Endodermal cell (in vitro differentiated cells): ENCODE measurements around the gene DCDC2. TPM values are rescaled to one million over a fixed set of nuclear protein-coding genes. Genes with fewer than 3 reads are reported as not detected.

ENCODE experiments used
- DNase-seq: peaks from one replicate; pipeline ENCODE4 v3.0.0-alpha.2; 2017
- H3K27ac ChIP-seq: 2 replicates; pipeline ENCODE4 v1.5.1; 2013; ENCODE audit warnings: mild to moderate bottlenecking, low read depth, low read length, moderate library complexity
- H3K27me3 ChIP-seq: 2 replicates; pipeline ENCODE4 v1.6.1; 2013; ENCODE audit warnings: mild to moderate bottlenecking, low read length, moderate library complexity; ENCODE audit not compliant: insufficient read depth, control insufficient read depth, poor library complexity, severe bottlenecking
- H3K36me3 ChIP-seq: 2 replicates; pipeline ENCODE4 v1.7.0; 2013; ENCODE audit warnings: mild to moderate bottlenecking, low read length, moderate library complexity; ENCODE audit not compliant: control insufficient read depth, insufficient read depth
- H3K4me1 ChIP-seq: one replicate; pipeline ENCODE4 v1.7.0; 2013; ENCODE audit warnings: low read length; ENCODE audit not compliant: control insufficient read depth, insufficient read depth
- H3K4me3 ChIP-seq: 2 replicates; pipeline ENCODE4 v1.5.1; 2013; ENCODE audit warnings: mild to moderate bottlenecking, low read length, moderate library complexity
- H3K9ac ChIP-seq: 2 replicates; pipeline ENCODE4 v1.6.1; 2013; ENCODE audit warnings: mild to moderate bottlenecking, low read length, moderate library complexity; ENCODE audit not compliant: poor library complexity, severe bottlenecking; ENCODE audit errors: extremely low read depth
- H3K9me3 ChIP-seq: 2 replicates; pipeline ENCODE4 v1.6.1; 2013; ENCODE audit warnings: mild to moderate bottlenecking, low read length, moderate library complexity; ENCODE audit not compliant: control insufficient read depth
- H3K27ac Mint-ChIP-seq: 2 replicates; pipeline ENCODE4 v1.8.0; 2020; ENCODE audit warnings: mixed read lengths
- H3K27me3 Mint-ChIP-seq: 2 replicates; pipeline ENCODE4 v1.8.0; 2021; ENCODE audit warnings: mild to moderate bottlenecking, mixed read lengths; ENCODE audit not compliant: insufficient read depth
- H3K36me3 Mint-ChIP-seq: 2 replicates; pipeline ENCODE4 v1.8.0; 2020; ENCODE audit warnings: low read depth, mixed read lengths
- H3K4me1 Mint-ChIP-seq: 2 replicates; pipeline ENCODE4 v1.8.0; 2020; ENCODE audit warnings: mixed read lengths
- H3K4me3 Mint-ChIP-seq: 2 replicates; pipeline ENCODE4 v1.8.0; 2020; ENCODE audit warnings: mild to moderate bottlenecking, moderate library complexity, mixed read lengths
- H3K9me3 Mint-ChIP-seq: 2 replicates; pipeline ENCODE4 v1.8.0; 2020; ENCODE audit warnings: mild to moderate bottlenecking, mixed read lengths
- CTCF ChIP-seq: fragments of 200-600 bp; sonication (generic); conservative IDR thresholded peaks from 2 replicates; pipeline ENCODE4 v1.5.0; 2021; ENCODE audit warnings: antibody characterized with exemption, mild to moderate bottlenecking
- WGBS, 2 experiments: methylation state at CpG; one replicate each; pipeline versions ENCODE4 v1.1.5 to v1.1.7; 2013; ENCODE audit warnings: missing lambda C conversion rate in 2 of 2, mixed read lengths in 1 of 2; ENCODE audit not compliant: insufficient coverage in 1 of 2, insufficient read length in 1 of 2; 5-methylcytosine and 5-hydroxymethylcytosine counted together
- total RNA-seq, 2 donors: library from RNA; stranded (reverse); fragmentation: NEBNext Ultra II Directional in 1 of 2; extraction: Animal tissue kit (Norgen Biotek cat#: 25700) in 1 of 2; gene quantifications; 2 replicates in 1 of 2; 3 replicates in 1 of 2; pipeline ENCODE4 v1.2.1, GENCODE V29; 2021

The DCDC2 gene
- total RNA-seq, 2 donors from 2014 or later = 0.49 to 1.4 TPM

GRCh38 chr6:24355393-24355792, 2.5 kb downstream of the DCDC2 start:
- peaks cover 1% of the 10 kb centered on the region for H3K4me1 Mint-ChIP-seq
- H3K27ac Mint-ChIP-seq = no peak overlapping the region
- H3K27ac ChIP-seq = no peak overlapping the region

DNA sequence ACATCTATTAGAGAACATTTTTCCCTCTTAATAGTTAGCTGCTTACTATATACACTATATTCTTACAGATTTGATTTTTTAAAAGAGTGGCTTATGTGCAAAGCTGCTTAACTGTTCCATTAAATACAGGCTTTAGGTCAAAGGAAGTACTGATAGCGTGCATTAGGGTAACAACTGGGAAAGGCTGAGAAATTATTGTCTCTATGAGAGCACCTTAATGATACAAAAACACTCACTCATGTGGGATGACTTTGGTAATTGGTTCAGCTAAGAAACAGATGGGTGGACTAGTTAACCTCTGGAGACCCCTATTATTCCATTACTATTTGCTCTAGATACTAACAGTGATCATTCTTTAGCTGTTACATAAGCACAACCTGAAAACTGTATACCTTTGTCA, 4.0 kb downstream of the DCDC2 start:
- Histone ChIP-seq H3K27ac (no peak overlapping the region), H3K4me1 (no peaks in the 10 kb centered on the region), H3K4me3 (no peak overlapping the region), H3K27me3 (peaks cover 35% of the 10 kb centered on the region), H3K9me3 (no peaks in the 10 kb centered on the region), H3K9ac (no peak overlapping the region), H3K36me3 (no peaks in the 10 kb centered on the region)
- Mint-ChIP-seq H3K27me3 (peaks cover 42% of the 10 kb centered on the region), H3K9me3 (no peaks in the 10 kb centered on the region), H3K27ac (no peak overlapping the region), H3K4me3 (no peak overlapping the region), H3K36me3 (no peaks in the 10 kb centered on the region), H3K4me1 (peaks cover 1% of the 10 kb centered on the region)
- 80 to 100% methylated on average over 1 of the region's 1 CpG for WGBS, 2 experiments
- no peak for DNase-seq
- TF ChIP-seq CTCF = no peak

More at GRCh38 chr6:24355393-24355792, 2.5 kb downstream of the DCDC2 start:
- Histone ChIP-seq H3K4me1 (no peaks in the 10 kb centered on the region), H3K27me3 (peaks cover 35% of the 10 kb centered on the region), H3K4me3 (no peak overlapping the region), H3K36me3 (no peaks in the 10 kb centered on the region), H3K9me3 (no peaks in the 10 kb centered on the region), H3K9ac (no peak overlapping the region)
- DNase-seq = no peak
- H3K27me3 Mint-ChIP-seq = peaks cover 42% of the 10 kb centered on the region
- 81 to 87% methylated on average over 2 to 3 of the region's 4 CpGs for WGBS, 2 experiments
- no peak overlapping the region for H3K4me3 Mint-ChIP-seq
- no peaks in the 10 kb centered on the region for H3K9me3 Mint-ChIP-seq
- no peaks in the 10 kb centered on the region for H3K36me3 Mint-ChIP-seq
- no peak for TF ChIP-seq CTCF

- no peaks in the 10 kb centered on the region for H3K36me3 Mint-ChIP-seq
- H3K4me3 Mint-ChIP-seq = no peak overlapping the region
- Histone ChIP-seq H3K27me3 (peaks cover 25% of the 10 kb centered on the region), H3K4me1 (no peaks in the 10 kb centered on the region), H3K9ac (no peak overlapping the region), H3K27ac (no peak overlapping the region), H3K36me3 (no peaks in the 10 kb centered on the region), H3K4me3 (no peak overlapping the region), H3K9me3 (no peaks in the 10 kb centered on the region)
- 100% methylated on average over 1 of the region's 1 CpG; no CpG with 5 or more reads in 1 of the 2 experiments for WGBS, 2 experiments
- DNase-seq = no peak
- no peaks in the 10 kb centered on the region for H3K9me3 Mint-ChIP-seq
- no peak overlapping the region for H3K27ac Mint-ChIP-seq
- TF ChIP-seq CTCF = no peak
- peaks cover 1% of the 10 kb centered on the region for H3K4me1 Mint-ChIP-seq
- peaks cover 36% of the 10 kb centered on the region for H3K27me3 Mint-ChIP-seq
Measured at GRCh38 chr6:24352434-24352833, 5.4 kb downstream of the DCDC2 start.
